HFFc6 (cell line): Measurements from ENCODE around the gene CCDC171. TPM values are rescaled to one million over a fixed set of nuclear protein-coding genes. Genes with fewer than 3 reads are reported as not detected.
"Not testable (repeated sequence)": the region's sequence is repeated elsewhere in the genome, so short reads cannot be mapped to it uniquely, and the experiment has no call there.

Experiments used
- DNase-seq: peaks from one replicate; pipeline ENCODE4 v3.0.0-alpha.2; 2018
- H3K27ac Mint-ChIP-seq: 2 replicates; pipeline ENCODE4 v1.8.0; 2020; ENCODE audit warnings: mild to moderate bottlenecking, mixed read lengths
- H3K27me3 Mint-ChIP-seq: 2 replicates; pipeline ENCODE4 v1.8.0; 2021; ENCODE audit warnings: mild to moderate bottlenecking, moderate library complexity, mixed read lengths; ENCODE audit not compliant: insufficient read depth
- H3K36me3 Mint-ChIP-seq: 2 replicates; pipeline ENCODE4 v1.8.0; 2021; ENCODE audit warnings: low read depth, mixed read lengths
- H3K4me1 Mint-ChIP-seq: 2 replicates; pipeline ENCODE4 v1.8.0; 2020; ENCODE audit warnings: low read depth, mixed read lengths
- H3K4me3 Mint-ChIP-seq: 2 replicates; pipeline ENCODE4 v1.8.0; 2020; ENCODE audit warnings: mild to moderate bottlenecking, moderate library complexity, mixed read lengths
- H3K9me3 Mint-ChIP-seq: 2 replicates; pipeline ENCODE4 v1.8.0; 2020; ENCODE audit warnings: mild to moderate bottlenecking, mixed read lengths
- CTCF ChIP-seq: fragments of 200-600 bp; sonication (generic); IDR thresholded peaks from 2 replicates; pipeline ENCODE4 v1.5.0; 2021; ENCODE audit warnings: antibody characterized with exemption, mild to moderate bottlenecking
- total RNA-seq, 6 experiments: library from RNA; stranded (reverse); fragmentation: NEBNext Ultra II Directional; extraction: Animal tissue kit (Norgen Biotek cat#: 25700); gene quantifications; 2 replicates in 1 of 6; 3 replicates in 5 of 6; pipeline ENCODE4 v1.2.3, GENCODE V29; 2021

The CCDC171 gene
- total RNA-seq, 6 experiments from 2014 or later, result 0.48 to 0.86 (median 0.57) TPM

GRCh38 chr9:15522130-15522755 lies 30.6 kb upstream of the CCDC171 start:
- Mint-ChIP-seq H3K9me3 (no peaks in the 10 kb centered on the region), H3K4me3 (no peak overlapping the region), H3K4me1 (no peaks in the 10 kb centered on the region), H3K36me3 (no peaks in the 10 kb centered on the region), H3K27me3 (peaks cover 7% of the 10 kb centered on the region), H3K27ac (no peak overlapping the region)
- no peak for DNase-seq
- TF ChIP-seq CTCF, result no peak

GRCh38 chr9:15524845-15525455 lies 27.9 kb upstream of the CCDC171 start:
- Mint-ChIP-seq H3K4me1 (no peaks in the 10 kb centered on the region), H3K27ac (no peak overlapping the region), H3K27me3 (peaks cover 5% of the 10 kb centered on the region), H3K4me3 (no peak overlapping the region), H3K9me3 (no peaks in the 10 kb centered on the region), H3K36me3 (no peaks in the 10 kb centered on the region)
- TF ChIP-seq CTCF, result no peak
- DNase-seq, result no peak

GRCh38 chr9:15525958-15526357 lies 26.9 kb upstream of the CCDC171 start:
- no peaks in the 10 kb centered on the region for H3K9me3 Mint-ChIP-seq
- TF ChIP-seq CTCF, result no peak
- no peaks in the 10 kb centered on the region for H3K36me3 Mint-ChIP-seq
- H3K4me1 Mint-ChIP-seq, result no peaks in the 10 kb centered on the region
- DNase-seq, result no peak
- H3K27ac Mint-ChIP-seq, result no peak overlapping the region
- H3K4me3 Mint-ChIP-seq, result no peak overlapping the region
- peaks cover 5% of the 10 kb centered on the region for H3K27me3 Mint-ChIP-seq

- H3K36me3 Mint-ChIP-seq, DNase-seq, H3K4me3 Mint-ChIP-seq, H3K27me3 Mint-ChIP-seq, H3K4me1 Mint-ChIP-seq, H3K9me3 Mint-ChIP-seq, H3K27ac Mint-ChIP-seq: not testable (repeated sequence)
Observed at GRCh38 chr9:15527035-15527434, 25.8 kb upstream of the CCDC171 start.

GRCh38 chr9:15529566-15530324 lies 23.1 kb upstream of the CCDC171 start:
- Mint-ChIP-seq H3K4me1 (no peaks in the 10 kb centered on the region), H3K27me3 (peaks cover 2% of the 10 kb centered on the region; the same call in 1 of the 2 replicates), H3K27ac (no peak overlapping the region), H3K36me3 (no peaks in the 10 kb centered on the region), H3K4me3 (no peak overlapping the region), H3K9me3 (no peaks in the 10 kb centered on the region)
- DNase-seq, result no peak
- no peak for TF ChIP-seq CTCF

- H3K4me3 Mint-ChIP-seq, result no peak overlapping the region
- TF ChIP-seq CTCF, result no peak
- H3K9me3 Mint-ChIP-seq, result no peaks in the 10 kb centered on the region
- no peak for DNase-seq
- no peaks in the 10 kb centered on the region for H3K27me3 Mint-ChIP-seq
- H3K4me1 Mint-ChIP-seq, result no peaks in the 10 kb centered on the region
- no peak overlapping the region for H3K27ac Mint-ChIP-seq
- H3K36me3 Mint-ChIP-seq, result no peaks in the 10 kb centered on the region
Observed at GRCh38 chr9:15531380-15531779, 21.5 kb upstream of the CCDC171 start.
